NCI-H1048 (cell line): ENCODE measurements around the gene EWSR1.

Experiments
- DNase-seq: peaks from one replicate; lab custom pipeline; 2025; lab: John Stamatoyannopoulos, UW

Gene EWSR1

DNA sequence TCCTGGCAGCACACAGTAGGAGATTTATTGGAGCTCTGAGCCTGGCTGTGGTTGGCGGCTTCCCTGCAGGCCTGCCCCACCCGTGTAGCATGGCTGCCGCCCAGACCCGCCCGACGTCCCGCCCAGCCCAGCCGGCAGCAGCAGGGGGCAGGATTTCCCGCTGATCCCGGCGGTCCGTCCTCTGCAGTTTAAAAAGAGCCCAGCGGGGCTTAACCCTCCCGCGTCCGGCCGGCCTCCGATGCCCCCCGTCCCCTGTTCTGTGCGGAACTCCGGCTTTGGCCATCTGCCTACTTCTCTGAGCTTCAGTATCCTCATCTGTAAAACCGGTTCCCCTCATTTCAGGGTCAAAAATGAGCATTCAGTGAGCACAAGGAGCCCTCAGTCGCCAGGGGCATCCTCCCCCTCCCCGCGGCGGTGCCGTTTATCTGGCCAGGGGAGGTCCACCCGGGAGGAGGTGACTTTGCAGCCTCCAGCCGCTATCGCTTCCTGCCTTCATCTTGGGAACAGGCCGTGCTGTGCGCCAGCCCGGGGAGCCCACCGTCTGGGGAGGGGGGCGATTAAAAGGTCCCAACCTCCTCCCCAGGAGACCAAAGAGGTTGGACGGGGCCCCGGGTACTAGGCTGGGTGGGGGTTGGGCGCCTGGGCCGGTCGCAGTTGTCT is 38.2 kb downstream of the EWSR1 start, which contains the start of gene GAS2L1:
TSS of gene GAS2L1 (plus strand) at position 476 of the 660 bp plus-strand sequence. CDS start 1,456 bp downstream, outside the sequence.
- DNase-seq, result no peak

DNA sequence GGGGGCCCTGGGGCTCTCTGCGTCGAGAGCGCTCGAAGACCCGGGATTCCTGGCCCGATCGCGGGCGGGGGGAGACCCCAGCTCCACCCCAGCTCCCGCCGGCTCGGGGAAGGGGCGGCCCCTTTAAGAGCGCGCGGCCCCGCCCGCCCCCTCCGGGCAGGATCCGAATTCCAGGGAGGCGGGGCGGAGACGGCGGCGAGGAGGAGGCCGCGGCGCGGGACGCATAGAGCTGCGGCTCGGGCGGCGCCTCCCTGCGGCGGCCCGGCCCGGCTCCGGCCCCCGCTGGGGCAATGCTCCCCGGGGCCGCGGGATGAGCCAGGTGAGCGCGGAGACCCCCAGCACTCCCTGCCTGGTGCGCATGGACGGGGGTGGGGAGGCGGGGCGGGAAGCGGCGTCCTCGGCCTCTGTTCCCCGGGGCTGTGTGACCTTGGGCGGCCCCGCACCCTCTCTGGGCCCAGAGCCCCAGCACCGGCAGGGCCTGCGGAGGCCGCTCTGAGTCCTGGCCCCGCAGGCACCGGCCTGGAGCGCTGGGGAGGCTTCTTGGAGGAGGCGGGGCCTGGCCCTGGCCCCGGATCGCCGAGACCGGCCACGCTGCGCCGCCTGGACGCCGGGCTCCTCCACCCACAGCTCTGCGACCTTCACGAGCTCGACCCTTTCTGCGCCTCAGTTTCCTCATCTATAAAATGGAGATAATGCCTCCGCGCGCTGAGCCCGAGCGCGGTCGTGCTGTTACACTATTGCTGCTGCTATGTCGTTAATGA is 38.9 kb downstream of the EWSR1 start:
- DNase-seq, result peak; percentile 34

GRCh38 chr22:29307596-29308147 is 39.6 kb downstream of the EWSR1 start:
- no peak for DNase-seq

DNA sequence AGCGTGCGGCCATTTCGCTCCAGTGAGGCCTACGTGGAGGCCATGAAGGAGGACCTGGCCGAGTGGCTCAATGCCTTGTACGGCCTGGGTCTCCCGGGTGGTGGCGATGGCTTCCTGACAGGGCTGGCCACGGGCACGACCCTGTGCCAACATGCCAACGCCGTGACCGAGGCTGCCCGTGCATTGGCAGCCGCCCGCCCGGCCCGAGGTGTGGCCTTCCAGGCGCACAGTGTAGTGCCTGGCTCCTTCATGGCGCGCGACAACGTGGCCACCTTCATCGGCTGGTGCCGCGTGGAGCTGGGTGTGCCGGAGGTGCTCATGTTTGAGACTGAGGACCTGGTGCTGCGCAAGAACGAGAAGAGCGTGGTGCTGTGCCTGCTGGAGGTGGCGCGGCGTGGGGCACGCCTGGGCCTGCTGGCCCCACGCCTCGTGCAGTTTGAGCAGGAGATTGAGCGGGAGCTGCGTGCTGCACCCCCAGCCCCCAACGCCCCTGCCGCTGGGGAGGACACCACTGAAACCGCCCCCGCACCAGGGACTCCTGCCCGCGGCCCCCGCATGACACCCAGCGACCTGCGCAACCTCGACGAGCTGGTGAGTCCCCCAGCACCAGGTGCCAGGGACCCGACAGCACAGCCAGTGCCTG is 40.2 kb downstream of the EWSR1 start:
- DNase-seq, result no peak

DNA sequence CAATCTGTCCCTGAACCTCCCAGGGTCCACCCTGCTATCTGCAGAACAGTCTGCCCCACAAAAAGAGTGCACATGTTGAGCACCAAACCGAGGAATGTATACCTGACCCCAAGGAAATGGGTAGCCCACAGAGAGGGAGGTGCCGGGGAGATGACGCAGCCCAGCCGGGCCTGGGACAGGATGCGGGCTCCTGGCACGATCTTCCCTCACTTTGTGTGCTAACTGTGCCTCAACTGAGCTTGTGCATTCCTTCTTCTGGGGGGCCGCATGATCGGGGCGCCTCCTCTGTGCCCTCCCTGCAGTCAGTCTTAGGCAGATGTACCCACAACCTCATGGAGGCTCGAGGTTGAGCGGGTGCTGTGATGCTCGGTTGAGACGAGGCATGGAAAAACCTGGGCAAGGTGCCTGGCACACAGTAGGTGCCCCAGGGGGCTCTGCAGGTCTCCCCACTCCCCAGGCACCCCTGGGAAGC is 40.8 kb downstream of the EWSR1 start:
- no peak for DNase-seq

DNA sequence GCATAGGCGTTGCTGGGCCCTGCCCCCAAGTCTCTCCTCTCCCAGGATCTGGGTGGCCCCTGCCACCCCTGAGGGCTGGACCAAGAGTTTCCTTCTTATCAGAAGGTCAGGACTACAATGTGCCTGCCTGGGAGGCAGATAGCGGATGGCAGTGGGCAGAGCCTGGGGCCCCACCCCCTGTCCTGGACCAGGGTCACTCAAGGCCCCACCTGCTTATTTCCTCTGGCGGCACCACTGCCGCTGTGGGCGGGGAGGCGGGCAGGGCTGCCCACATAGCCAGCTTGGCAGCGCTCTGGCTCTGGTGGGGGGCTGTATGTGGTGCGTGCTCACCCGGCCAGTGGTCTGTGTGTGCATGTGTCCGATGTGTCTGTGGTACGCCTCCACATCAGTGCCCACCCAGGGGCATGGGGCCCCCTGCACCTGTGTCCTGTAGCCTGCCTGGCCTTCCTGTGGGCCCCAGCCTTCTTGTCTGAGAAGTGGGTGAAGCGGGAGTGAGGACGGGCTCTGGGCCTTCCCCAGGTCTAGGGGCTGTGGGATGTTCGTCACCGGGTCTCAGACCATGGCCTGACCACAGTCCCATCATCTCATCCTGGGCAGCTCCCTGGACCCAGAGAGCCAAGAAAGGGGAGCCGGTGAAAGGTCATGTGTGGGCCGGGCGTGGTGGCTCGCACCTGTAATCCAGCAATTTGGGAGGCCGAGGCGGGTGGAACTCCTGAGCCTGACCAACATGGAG is 41.4 kb downstream of the EWSR1 start:
- DNase-seq, result no peak

DNA sequence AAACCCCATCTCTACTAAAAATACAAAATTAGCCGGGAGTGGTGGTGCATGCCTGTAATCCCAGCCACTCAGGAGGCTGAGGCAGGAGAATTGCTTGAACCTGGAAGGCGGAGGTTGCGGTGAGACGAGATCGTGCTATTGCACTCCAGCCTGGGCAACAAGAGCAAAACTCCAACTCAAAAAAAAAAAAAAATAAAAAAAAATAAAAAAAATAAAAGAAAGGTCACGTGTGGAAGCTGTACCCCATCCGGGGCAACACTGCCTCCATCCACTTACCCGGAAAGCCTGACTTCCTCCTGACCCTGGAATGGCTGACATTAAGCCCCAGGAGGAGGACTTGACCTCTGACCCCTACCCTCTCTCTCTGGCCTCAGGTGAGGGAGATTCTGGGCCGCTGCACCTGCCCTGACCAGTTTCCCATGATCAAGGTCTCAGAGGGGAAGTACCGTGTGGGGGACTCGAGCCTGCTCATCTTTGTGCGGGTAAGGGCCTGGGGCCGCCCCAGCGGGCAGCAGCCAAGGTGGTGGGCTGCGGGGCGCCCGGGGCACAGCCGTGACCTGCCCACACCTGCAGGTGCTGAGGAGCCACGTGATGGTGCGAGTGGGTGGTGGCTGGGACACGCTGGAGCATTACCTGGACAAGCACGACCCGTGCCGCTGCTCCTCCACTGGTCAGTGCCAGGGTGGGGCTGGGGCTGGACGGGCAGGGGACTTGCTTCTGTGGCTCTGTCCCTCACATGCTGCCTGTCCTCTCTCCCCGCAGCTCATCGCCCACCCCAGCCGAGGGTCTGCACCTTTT is 42.2 kb downstream of the EWSR1 start:
- DNase-seq, result no peak

DNA sequence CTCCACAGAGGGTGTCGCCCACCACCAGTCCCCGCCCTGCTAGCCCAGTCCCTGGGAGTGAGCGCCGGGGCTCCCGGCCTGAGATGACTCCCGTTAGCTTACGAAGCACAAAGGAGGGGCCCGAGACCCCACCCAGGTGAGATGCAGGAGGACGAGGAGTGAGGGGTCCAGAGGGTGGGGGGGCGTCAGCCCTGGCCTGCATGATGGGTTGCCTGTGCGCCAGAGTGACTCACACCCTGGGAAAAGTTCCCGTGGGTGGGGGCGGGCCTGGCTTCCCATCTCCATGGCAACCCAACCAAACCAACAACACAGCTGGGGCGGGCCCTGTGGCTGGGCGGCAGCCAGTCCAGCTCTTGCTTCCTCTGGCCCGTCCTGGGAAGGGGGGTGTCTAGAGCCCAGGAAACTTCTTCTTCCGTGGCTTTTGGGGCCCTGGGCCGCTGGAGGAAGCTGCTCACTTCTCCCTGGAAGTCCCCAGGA is 42.8 kb downstream of the EWSR1 start:
- DNase-seq, result peak; percentile 68

GRCh38 chr22:29311464-29312217 is 43.6 kb downstream of the EWSR1 start:
- DNase-seq, result no peak

- DNase-seq, result no peak
These were observed 44.4 kb downstream of the EWSR1 start for GRCh38 chr22:29312218-29313125.

DNA sequence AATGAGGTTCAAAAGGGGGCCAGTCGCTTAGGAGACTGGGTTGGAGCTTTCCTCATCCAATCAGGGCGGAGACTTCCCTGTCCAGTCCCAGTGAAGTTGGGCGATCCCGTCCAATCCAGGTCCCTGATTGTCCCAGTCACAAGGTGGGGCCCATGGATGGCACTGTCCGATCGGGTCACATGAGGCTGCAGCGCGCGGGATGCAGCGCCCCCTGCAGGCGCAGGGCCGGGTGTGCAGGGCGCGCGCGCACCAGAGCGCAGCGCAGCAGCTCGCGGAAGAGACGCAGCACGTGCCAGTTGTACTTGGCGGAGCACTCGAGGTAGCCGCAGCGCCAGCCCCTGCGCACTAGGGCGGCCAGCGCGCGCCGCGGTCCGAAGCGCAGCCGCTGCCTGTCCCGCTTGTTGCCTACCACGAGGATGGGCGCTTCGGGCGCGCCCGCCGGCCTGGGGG is 45.1 kb downstream of the EWSR1 start:
- no peak for DNase-seq

DNA sequence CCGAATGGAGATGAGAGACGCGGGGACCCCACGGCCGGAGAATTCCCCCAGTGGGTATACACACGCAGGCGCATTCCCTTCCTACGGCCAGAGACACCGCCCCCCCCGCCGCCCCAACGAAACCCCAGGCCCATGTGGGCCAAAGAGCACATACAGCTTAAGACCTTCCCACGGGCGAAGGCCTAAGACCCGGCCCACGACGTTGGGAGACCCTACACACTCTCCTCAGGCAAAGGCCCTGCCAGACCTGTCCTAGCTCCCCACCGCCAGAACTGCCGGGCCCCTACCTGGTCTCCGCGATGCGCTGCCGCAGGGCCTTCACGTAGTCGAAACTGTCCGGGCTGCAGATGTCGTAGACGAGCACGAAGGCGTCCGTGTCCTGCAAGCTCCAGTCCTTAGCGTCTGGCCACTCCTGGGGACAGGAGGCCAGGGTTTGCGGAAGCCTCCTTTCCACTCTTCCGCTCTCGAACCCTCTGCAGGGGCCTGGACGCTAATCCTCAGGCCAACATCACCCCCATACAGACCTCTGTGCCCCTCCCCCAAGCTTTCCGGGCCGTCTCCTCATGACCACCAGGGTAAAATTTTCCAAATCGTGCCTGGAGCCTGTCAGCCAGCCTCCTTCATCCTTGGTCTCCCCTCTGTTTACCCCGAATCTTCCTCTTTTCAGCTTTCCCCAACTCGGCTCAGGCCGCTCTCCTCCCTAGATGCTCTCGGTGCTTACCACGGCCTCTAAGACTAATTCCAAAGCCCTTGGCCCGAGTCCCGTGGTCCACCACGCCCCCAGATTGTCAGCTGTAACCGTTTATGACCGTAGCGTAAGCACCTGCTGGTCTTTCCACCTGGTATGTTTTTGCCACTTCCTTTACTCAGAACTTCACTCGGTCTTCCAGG is 45.8 kb downstream of the EWSR1 start:
- no peak for DNase-seq

DNA sequence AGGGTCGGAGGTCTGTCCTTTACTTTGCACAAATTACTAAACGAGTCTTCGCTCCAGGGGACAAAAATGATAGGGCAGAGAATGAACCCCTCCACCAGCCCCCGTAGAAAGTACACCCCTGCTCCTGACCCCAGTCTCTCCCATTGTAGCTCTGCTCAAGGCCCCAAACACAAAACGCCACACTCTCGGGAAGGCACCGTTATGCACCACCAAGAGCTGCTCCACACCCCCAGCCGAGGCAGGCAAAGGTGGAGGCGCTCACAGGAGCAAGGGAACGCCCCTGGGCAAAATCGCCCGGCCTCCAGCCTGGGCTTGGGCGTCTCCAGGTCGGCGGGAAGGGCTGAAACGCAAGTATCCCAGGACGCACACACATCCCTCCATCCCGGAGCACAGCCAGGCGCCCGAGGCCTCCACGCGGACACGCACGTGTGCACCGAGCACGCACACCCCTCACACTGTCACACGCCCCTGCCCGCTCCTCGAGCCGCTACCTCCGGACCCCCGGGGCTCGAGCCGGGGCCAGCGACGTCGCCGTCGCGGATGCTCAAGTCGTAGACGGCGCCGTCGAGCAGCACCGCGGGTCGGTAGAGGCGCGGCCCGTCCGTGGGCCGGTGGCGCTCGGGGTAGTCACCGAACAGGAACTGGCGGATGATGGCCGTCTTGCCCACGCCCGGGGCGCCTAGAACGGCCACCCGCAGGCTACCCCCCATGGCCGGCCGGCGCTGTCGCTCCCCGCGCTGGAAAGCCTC is 46.6 kb downstream of the EWSR1 start:
- no peak for DNase-seq

DNA sequence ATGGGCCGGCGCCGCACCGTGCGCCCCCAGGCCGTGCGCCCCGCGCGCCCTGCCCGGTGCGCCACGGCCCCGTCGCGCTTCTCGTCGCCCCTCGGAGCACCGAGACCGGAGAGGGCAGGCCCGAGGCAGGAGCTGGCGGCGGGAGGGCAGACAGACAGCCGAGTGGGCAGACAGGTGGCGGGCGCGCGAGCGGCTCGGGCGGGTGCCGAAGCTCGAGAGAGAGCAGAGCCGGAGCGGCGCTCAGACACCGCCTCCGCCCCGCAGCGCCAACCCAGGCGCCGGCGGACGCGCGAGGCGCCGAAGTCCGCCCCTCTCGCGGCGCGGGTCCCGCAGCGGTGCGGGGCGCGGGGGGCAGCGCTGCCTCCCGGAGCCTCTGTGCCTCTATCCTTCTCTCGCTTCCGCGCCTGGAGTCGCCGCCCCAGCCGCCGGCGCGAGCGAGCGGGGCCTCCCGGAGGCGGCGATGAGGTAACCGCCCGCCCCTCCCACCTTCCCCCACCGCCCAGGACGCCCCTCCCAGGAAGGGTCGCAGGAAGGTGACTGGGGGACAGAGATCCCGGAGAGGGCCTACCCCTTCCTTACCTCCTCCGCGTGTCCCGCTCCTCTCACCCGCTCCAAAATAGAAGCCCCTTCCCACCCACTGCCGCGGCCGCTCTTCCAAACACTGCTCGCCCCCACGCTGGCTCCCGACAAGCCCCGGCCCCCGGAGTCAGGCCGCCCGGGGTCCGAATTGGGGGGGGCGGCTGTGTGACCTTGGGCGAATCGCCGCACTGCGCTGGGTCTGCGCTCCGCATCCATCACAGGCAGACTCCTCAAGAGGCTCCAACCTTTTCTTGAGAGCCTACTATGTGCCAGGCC is 47.4 kb downstream of the EWSR1 start, which contains the start of gene RASL10A:
TSS of gene RASL10A (minus strand) at position 412 of the 855 bp plus-strand sequence. CDS start 451 bp downstream, outside the sequence.
- no peak for DNase-seq

DNA sequence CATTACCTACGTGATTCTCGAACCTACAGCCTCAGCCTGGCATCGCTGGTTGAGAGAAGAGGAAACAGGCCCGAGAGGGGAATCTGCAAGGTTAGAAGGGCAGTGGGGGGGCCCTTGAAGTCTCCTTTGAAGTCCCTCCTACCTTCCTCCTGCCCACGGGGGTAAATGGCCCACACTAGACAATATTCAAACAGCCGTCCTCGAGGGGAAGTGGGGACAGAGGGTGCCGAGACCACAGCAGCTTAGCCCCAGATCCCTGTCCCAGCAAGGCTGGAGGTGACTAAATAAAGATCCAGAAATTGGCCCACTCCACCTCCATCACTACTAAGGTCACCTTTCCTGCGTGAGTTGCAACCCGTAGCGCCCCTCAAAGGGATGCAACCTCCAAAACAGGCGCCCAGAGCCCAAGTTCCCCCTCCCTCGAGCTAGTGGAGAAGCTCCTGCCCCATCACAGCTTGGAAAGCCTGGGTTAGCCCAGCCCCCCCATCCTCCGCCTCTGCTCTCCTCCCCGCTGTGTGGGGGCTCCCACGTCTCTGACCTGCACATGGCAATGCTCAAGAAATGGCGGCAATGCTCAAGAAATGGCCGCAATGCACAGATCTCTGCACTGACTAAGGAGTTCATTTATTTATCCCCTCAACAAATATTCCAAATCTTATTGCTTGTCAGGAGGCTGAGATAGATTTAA is 48.2 kb downstream of the EWSR1 start:
- DNase-seq, result no peak
